Measurements from ENCODE around the gene GAN. TPM values are rescaled to one million over a fixed set of nuclear protein-coding genes. Genes with fewer than 3 reads are reported as not detected.

GAN gene
- total and polyA plus RNA-seq, 9 of the 15 experiments (the other 6 are each of a cell fraction or from before 2014, with no cell fraction given): 0.83 to 15.1 (median 5.2) TPM

DNA sequence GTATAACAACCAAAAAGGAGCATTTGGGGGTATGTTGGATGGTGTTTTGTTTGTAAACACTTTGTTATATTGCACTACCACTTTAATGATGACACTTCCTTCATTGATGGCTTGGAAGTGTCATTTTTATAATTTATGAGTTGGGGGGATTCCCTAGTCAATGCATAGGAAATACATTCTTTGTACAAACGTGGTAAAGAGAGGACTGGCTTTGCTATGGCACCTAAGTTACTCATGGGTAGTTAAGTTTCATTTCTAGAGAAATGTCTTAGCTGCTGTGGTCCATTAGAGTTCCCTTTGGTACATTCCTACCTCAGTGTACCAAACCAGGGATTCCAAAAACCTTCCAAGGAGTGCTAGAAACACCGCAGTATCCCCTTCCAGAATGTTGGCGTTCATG, 66.2 kb downstream of the GAN start:
- ATAC-seq (no peak), FAIRE-seq (no peak), DNase-seq (ENCODE audit: extremely low read depth in 1 of 4, low spot score in 3 of 4) (no peak)
- POLR2A ChIA-PET: interaction anchor here (1.2 kb wide), 1 partner anchor 9 kb away, joined by 3 read pairs; no protein-coding TSS in a partner anchor
- Histone ChIP-seq H3K4me3 (no peak overlapping the region), H3K4me2 (ENCODE audit: insufficient read depth, low read length) (no peak overlapping the region), H3K79me2 (ENCODE audit: control insufficient read depth, insufficient read depth, low read length) (no peaks in the 10 kb centered on the region), H3K27ac (ENCODE audit: extremely low read depth, low read depth, low read length) (no peak overlapping the region), H4K20me1 (replicated peaks; ENCODE audit: control insufficient read depth, insufficient read depth, low read length) (no peaks in the 10 kb centered on the region), H2AFZ (ENCODE audit: low read depth, low read length) (no peak overlapping the region), H3K9me1 (ENCODE audit: control insufficient read depth, insufficient read depth, low read length) (no peaks in the 10 kb centered on the region), H3K9me3 (replicated peaks; ENCODE audit: control insufficient read depth, insufficient read depth, low read depth, low read length) (no peaks in the 10 kb centered on the region), H3K36me3 (ENCODE audit: control insufficient read depth, insufficient read depth, low read length) (peaks cover 21% of the 10 kb centered on the region), H3K27me3 (ENCODE audit: control insufficient read depth in 2 of 2, insufficient read depth in 2 of 2, low read length in 2 of 2) (no peaks in the 10 kb centered on the region), H3K9ac (ENCODE audit: insufficient read depth in 1 of 2, low read depth in 2 of 2, low read length in 2 of 2) (no peak overlapping the region), H3K4me1 (replicated peaks in 1 of 2; ENCODE audit: control insufficient read depth in 2 of 2, insufficient read depth in 2 of 2, low read length in 2 of 2) (no peaks in the 10 kb centered on the region)
- 74% methylated on average over 3 of the region's 3 CpGs for WGBS (ENCODE audit: insufficient coverage, low coverage, missing lambda C conversion rate)
- in situ Hi-C loops (cut with MboI) (no loop called here), intact Hi-C loops (cut with micrococcal nuclease) (no loop called here)
- TF ChIP-seq PKNOX1 (IDR thresholded peaks at IDR 0.05) (0 out of 2 replicates have a peak, but pooled peaks have one; percentile 15), E4F1 (CRISPR knock-in tag; IDR thresholded peaks at IDR 0.05; ENCODE audit: borderline replicate concordance) (no peak), ARHGAP35 (IDR thresholded peaks at IDR 0.05; ENCODE audit: partially characterized antibody) (no peak), GATA2 (CRISPR knock-in tag; IDR thresholded peaks at IDR 0.05) (no peak)
- TF ChIP-seq, protein P1, sequence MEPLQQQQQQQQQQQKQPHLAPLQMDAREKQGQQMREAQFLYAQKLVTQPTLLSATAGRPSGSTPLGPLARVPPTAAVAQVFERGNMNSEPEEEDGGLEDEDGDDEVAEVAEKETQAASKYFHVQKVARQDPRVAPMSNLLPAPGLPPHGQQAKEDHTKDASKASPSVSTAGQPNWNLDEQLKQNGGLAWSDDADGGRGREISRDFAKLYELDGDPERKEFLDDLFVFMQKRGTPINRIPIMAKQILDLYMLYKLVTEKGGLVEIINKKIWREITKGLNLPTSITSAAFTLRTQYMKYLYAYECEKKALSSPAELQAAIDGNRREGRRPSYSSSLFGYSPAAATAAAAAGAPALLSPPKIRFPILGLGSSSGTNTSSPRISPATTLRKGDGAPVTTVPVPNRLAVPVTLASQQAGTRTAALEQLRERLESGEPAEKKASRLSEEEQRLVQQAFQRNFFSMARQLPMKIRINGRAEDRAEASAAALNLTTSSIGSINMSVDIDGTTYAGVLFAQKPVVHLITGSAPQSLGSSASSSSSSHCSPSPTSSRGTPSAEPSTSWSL (CRISPR knock-in tag; IDR thresholded peaks at IDR 0.05; ENCODE audit: borderline replicate concordance): no peak
- BruUV-seq (replicated peaks): no TSS peak
- CTCF ChIA-PET (ENCODE audit: low intra/inter-chr PET ratio): no interaction called here
